ENCODE measurements around the gene THBS4. TPM values are rescaled to one million over a fixed set of nuclear protein-coding genes. Genes with fewer than 3 reads are reported as not detected.

Gene THBS4
- total RNA-seq, 1 donor from 2014 or later: 0.68 TPM

GRCh38 chr5:80043187-80043586 is 8.0 kb downstream of the THBS4 start:
- intact Hi-C loops (cut with micrococcal nuclease): no loop called here

GRCh38 chr5:80048084-80048780 is 13.1 kb downstream of the THBS4 start:
- intact Hi-C loops (cut with micrococcal nuclease): no loop called here

GRCh38 chr5:80052464-80052863 is 17.3 kb downstream of the THBS4 start:
- intact Hi-C loops (cut with micrococcal nuclease): no loop called here

GRCh38 chr5:80054682-80055081 is 19.5 kb downstream of the THBS4 start:
- intact Hi-C loops (cut with micrococcal nuclease): no loop called here

GRCh38 chr5:80055491-80056170 is 20.5 kb downstream of the THBS4 start:
- intact Hi-C loops (cut with micrococcal nuclease): no loop called here

GRCh38 chr5:80057099-80057498 is 22.0 kb downstream of the THBS4 start:
- intact Hi-C loops (cut with micrococcal nuclease): no loop called here

GRCh38 chr5:80057921-80058320 is 22.8 kb downstream of the THBS4 start:
- intact Hi-C loops (cut with micrococcal nuclease): no loop called here

- intact Hi-C loops (cut with micrococcal nuclease): no loop called here
Measured at GRCh38 chr5:80059354-80059980, 24.3 kb downstream of the THBS4 start.

- intact Hi-C loops (cut with micrococcal nuclease): no loop called here
Measured at GRCh38 chr5:80060966-80061365, 25.8 kb downstream of the THBS4 start.

GRCh38 chr5:80061547-80061946 is 26.4 kb downstream of the THBS4 start:
- intact Hi-C loops (cut with micrococcal nuclease): no loop called here

- intact Hi-C loops (cut with micrococcal nuclease): no loop called here
Measured at GRCh38 chr5:80064124-80064523, 29.0 kb downstream of the THBS4 start.

GRCh38 chr5:80067016-80067415 is 31.9 kb downstream of the THBS4 start:
- intact Hi-C loops (cut with micrococcal nuclease): no loop called here

- intact Hi-C loops (cut with micrococcal nuclease): no loop called here
Measured at GRCh38 chr5:80067531-80068245, 32.5 kb downstream of the THBS4 start.

- intact Hi-C loops (cut with micrococcal nuclease): no loop called here
Measured at GRCh38 chr5:80068246-80068636, 33.1 kb downstream of the THBS4 start.

GRCh38 chr5:80068775-80069174 is 33.6 kb downstream of the THBS4 start:
- intact Hi-C loops (cut with micrococcal nuclease): no loop called here

- intact Hi-C loops (cut with micrococcal nuclease): no loop called here
Measured at GRCh38 chr5:80069251-80069800, 34.2 kb downstream of the THBS4 start.

GRCh38 chr5:80069918-80070318 is 34.8 kb downstream of the THBS4 start:
- intact Hi-C loops (cut with micrococcal nuclease): no loop called here

GRCh38 chr5:80070338-80071056 is 35.3 kb downstream of the THBS4 start:
- intact Hi-C loops (cut with micrococcal nuclease): no loop called here

- intact Hi-C loops (cut with micrococcal nuclease): no loop called here
Measured at GRCh38 chr5:80071510-80072021, 36.4 kb downstream of the THBS4 start.

All from T-helper 2 cell treated with Interferon-gamma antibody and Interleukin-4, amounts not matched to agents 100 ng/mL and 5 ng/mL, for 36 hours (primary cell).